Stimulated activated naive CD4-positive, alpha-beta T cell (primary cell): ENCODE measurements around the gene JPH3.

Source experiments
- DNase-seq, 6 experiments: peaks; one replicate each; lab custom pipeline; 2025; lab: John Stamatoyannopoulos, UW

Gene JPH3

DNA sequence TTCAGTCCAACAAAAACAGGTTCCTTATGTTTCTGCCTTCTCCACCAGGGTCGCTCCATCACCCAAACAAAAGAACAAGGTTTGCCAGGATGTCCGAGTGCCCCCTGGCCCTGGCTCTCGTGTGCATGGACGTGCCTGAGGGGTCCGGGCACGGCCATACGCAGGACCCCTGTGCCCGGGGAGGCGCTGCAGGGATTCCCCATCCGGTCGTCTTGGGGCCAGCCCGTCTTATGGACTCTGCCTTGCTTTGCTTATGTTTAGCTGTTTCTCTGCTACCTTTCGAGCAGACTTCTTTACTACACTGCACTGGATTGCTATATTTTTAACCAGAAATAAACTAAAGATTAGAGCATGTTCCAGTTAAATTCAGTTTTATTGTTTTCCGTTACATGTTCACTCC, 95.5 kb downstream of the JPH3 start:
- no peak for DNase-seq

DNA sequence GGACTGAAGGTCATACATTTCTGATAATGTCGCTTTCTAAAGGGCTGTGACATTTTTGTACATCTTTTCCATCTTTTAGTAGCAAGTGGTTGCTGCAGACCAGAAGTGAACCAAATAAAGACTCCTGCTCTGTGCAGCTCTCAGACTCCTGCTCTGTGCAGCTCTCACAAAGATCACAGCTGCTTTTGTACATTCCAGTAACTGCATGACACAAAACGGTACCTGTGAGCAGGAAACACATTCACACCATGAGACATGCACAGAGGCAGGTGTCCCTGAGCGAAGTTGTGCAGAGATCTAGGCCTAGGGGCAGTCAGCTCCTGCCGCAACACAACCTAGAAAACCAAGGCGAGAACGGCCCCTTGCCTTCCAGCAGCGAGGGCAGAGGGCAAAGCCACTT, 95.9 kb downstream of the JPH3 start:
- DNase-seq, result no peak

DNA sequence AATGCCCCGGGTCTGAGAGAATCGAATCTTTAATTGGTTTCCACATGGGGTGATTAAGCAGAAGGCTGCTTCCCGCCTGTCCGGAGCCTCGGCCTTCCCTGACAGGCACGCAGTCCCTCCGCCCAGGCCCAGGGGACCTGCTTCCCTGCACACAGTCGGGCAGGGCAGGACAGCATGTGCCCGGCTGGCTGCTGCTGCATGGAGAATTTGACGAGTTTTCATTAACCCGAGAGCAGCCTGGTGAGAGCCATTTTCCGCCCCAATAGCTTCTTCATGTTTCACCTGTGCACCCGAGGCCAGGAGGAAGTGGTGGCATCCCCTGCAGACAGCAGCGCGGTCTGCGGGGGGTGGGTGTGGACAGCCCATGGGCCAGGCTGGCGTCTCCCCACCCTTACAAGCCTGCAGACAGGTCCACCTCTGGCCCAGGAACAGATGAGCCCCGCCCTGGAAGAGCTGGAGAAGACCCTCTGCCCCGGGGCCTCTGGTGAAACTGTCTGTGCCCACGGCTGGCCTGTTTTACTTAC, 96.4 kb downstream of the JPH3 start:
- DNase-seq, result peak in 1 of 6 experiments; percentile 12

DNA sequence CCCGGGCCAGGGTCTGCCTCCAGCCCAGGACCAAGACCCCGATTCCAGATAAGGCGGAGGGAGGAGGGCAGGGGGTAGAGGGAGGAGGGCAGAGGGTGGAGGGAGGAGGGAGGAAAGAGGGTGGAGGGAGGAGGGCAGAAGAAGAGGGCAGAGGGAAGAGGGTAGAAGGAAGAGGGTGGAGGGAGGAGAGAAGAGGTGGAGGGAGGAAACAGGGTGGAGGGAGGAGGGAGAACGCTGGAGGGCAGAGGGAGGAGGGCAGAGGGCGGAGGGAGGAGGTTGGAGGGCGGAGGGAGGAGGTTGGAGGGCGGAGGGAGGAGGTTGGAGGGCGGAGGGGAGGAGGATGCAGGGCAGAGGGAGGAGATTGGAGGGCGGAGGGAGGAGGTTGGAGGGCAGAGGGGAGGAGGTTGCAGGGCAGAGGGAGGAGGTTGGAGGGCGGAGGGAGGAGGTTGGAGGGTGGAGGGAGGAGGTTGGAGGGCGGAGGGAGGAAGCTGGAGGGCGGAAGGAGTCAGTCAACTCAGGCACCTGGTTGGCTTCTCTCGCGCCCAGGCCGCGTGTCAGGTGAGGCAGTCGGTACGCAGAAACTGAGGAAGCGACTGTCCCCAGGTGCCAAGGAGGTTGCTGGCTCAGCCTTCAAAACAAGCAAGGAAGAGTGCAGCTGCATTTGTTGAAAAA, 98.2 kb downstream of the JPH3 start:
- peak in 3 of 6 experiments; percentile 14 to 20 (median 15) for DNase-seq

DNA sequence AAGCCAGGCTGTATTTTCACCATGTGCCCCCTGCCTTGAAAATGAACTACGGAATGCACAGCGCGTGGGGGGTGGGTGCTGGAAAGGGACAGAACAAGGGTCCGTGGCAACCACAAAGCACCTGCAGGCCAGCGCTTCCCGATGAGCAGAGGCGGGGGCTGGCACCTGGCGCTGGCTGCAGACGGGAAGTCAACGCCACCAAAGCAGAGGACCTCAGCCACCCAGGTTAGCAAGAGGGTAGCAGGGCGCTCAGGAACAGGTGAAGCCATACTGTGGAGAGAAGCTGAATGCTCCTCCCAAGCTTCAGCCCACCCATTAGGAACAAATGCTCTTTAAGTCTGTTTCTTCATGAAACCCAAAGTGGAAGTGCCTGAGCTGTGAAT, 98.8 kb downstream of the JPH3 start:
- DNase-seq, result peak in 1 of 6 experiments; percentile 16

DNA sequence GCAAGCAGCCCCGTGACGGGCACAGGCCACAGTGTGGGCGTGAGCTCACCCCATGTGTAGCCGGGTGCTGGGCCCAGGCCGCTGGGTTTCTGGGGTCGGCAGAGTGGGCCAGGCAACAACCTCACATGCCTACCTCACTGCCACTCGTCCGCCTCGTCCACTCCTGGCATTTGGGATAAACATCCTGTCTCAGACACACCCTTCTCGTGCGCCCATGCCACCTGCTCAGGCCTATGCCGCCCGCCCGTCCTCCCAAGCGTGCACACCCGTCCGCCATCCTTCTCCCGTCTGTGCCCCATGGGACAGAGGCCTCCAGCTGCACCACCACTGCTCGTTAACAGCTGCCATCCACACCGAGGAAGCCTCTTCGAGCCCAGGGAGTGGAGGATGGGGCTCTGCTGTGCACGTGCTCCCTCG, 99.2 kb downstream of the JPH3 start:
- peak in 1 of 6 experiments; percentile 15 for DNase-seq

DNA sequence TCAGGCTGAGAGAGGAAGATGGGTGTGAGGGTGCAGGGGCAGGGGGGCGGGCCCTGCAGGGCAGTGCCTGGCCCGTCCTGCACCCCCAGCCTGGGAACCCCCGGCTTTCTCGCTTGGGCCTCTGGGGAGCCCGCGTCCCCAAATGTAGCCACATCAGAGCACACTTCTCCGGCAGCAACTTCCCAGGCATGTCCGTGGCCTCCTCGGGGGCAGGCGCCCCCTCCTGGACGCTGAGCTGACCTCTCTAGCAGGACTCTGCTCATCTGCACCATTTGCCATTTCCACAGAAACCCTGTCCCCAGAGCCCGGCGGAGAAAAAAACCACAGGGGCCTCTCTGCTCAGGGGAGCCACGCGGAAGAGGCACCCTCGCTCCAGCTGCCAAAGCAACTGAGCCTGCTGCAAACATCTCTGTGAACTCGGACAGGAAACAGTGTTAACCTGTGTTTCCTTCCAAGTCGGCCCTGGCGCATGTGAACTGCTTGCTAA, 100.1 kb downstream of the JPH3 start:
- DNase-seq, result peak in 4 of 6 experiments; percentile 14 to 42 (median 26)

DNA sequence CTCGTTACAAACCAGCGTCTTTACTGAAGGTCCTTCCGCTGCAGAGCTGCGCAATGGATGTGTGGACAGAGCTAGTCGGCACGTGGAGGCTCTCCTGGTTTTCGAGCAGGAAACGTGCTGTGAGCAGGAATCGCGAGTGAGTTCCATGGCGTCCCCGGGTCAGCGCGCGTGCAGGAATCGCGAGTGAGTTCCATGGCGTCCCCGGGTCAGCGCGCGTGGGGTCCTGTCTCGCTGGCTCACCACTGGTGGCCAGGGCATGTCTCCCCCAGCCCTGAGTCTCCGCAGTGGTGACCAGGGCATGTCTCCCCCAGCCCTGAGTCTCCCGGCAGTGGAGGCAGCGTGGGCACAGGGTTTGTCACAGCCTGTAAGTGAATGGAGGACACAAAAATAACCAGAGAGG, 100.8 kb downstream of the JPH3 start:
- no peak for DNase-seq

DNA sequence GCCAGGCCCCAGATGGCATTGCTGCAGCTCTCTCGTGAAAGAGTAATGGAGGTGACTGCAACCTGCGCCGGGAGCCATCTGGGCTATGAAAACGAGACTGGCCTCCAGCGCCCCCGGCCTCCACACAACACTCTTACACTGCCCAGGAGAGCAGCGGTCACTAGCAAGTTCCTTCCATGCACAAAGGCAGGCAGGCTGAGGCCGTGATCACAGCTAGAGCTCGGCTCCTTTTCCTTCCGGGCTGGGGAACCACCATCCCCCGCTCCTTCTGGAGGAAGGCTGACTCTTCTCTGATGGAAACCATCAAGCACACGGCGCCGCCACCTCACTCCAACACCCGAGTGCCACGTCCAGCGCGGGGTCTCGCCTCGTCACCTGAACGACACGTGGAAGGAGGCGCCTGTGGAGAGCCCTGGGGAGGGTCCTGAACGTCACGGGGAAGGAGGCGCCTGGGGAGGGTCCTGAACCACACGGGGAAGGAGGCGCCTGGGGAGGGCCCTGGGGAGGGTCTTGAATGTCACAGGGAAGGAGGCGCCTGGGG, 101.6 kb downstream of the JPH3 start:
- DNase-seq, result no peak

DNA sequence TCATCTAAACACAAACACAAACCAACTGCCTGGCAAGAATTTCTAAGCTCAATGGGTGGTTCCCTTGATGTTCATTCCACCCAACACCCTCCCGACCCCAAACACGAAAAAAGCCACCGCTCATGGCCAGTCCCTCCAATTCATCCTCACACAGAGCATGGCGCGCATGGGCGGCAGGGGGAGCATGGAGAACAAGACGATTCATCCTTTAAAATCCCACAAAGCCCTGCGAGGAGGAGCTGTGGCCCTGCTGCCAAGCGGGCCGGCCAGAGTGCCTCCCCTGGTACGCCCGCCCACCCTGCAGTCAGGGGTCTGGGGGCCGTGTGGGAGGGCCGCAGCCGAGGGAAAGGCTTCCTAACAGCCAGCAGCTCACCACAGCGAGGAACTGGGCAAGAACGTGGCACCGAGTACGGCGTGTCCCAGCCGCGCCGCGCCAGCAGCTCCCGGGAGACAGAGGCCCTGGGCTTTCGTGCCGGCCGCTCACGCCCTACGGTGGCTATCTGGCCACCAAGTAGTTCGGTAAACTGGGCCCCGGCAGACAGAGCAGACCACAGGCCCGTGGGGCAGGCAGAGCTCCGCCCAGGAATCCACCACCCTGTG, 102.5 kb downstream of the JPH3 start:
- DNase-seq, result no peak

DNA sequence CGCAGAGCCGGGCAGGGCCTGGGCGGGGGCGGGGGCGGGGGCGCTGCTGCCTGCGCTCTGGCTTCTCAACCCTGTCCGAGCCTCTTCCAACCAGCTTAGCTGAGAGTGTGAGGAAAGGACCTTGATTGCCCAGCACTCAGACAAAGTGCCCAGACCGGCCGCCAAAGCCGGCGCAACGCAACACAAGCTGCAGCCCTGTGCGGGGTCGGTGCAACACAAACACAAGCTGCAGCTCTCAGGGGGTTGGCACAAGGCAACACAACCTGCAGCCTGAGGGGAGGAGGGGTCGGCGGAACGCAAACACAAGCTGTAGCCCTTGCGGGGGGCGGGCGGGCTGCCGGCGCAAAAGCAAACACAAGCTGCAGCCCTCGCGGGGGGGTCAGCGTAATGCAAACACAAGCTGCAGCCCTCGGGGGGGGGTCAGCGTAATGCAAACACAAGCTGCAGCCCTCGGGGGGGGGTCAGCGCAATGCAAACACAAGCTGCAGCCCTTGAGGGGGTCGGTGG, 103.5 kb downstream of the JPH3 start:
- no peak for DNase-seq

DNA sequence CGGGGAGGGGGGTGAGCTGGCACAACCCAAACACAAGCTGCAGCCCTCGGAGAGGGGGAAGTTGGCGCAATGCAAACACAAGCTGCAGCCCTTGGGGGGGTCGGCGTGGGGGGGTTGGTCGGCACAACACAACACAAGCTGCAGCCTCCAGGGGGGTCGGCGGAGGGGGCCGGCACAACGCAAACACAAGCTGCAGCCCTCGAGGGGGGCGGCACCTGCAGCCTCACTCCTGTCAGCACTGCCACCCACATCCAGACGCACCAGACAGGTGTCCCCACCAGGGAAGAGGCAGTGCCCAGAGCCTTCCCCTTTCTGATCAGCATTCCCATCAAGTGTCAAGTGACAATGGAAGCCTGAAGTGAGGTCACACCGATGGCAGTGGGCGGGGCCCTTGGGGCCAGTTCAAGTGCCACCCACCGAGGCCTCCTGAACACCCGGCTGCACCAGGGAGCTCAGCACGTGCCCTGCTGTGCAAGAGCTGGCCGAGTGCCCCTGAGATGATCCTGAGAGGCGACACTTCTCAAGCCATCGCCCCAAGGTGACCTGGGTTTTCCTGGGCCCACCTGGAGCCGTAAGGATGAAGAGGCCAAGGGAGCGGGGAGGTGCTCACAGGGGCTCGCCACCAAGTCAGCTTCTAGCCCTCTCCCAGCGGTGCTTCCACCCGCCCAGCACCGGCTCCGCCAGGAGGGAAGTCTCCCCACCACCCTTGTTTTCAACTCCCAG, 104.1 kb downstream of the JPH3 start:
- DNase-seq, result no peak

DNA sequence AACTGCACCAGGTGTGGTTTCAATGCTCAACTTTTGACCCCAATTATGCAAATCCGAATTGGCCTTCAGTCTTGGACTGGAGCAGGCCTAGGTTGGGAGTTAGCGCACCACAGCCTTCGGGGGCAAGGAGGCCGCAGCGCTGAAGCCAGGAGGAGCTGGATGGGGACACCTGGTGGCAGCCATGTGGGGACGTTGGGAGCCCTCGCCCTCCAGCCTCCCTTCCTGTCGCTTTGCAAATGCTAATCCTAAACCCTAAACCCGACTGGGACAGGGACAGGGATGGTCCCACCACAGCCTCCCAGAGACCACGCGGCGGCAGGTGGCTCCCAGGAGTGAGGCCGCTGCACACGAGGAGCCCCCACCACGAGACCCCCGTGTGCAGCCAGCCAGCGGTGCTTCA, 104.8 kb downstream of the JPH3 start:
- DNase-seq, result no peak

DNA sequence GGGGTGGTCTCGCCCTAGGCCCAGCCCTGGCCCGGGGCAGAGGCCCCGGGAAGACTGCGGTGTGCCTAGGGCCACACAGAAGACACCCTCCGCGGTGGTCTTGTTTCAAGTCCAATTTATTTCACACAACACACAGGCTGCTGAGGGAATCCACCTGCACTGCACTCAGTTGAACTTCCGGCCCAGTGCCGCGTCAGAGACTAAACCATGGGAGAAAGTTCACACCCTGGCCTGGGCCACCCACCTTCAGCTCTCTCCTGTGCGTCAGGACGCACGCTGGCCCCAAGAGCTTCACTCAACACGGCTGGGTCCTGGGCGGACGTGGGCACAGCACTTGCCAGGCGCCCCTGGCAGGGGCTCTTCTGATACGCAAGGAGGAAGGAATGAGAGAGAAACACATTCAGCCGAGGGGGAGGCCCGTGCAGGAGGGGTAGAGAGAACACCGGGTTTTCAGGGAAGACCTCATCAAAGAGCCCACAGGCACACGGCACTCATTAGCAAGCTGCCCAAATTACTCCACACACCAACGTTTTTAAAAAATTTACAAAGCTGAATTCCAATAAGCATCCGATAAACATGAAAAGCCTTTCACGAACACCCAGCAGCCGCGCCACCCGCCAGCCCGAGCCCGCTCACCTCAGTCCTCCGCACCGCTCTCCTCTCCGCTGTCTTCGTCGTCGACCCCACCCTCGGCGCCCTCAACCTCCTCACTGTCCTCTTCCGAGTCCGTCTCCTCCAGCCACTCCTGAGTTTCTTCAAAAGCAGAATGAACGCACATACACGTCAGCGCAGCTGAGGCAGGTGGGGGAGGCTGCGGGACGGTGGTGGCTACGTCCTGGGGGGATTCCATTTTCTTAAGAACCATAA, 105.6 kb downstream of the JPH3 start:
- no peak for DNase-seq

DNA sequence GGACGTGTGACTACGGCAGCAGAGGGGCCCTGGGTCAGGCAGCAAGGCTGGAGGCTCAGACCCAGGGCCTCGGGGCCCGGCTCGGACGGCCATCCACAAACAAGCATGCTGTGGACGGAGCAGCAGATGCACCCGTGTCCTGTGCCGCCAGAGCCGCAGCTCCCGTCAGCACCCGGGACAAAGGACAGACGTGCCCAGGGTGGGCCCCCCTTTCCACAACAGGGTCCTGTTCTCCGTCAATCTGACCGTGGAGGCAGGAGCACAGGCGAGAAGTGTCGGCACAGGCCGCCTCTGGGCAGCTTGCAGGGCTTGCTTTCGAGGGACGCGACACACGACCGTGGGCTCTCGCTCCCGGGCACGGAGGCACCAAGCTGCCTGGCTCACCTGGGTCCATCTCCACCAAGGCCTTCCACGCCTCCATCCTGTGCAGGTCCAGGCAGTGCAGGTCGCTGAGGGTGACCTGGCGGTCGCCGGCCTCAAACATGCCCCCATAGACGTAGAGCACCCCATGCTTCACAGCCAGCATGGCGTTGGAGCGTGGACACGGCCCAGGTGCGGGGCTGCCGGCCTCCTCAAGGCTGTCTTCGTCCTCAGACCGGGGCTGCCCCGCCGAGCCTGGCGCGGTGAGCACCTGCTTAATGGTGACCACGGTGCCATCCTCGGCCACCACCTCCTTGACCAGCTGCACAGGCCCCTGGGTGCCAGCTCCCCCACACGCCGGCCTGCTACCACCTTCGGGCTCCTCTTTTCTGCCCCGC, 106.8 kb downstream of the JPH3 start:
- no peak for DNase-seq

DNA sequence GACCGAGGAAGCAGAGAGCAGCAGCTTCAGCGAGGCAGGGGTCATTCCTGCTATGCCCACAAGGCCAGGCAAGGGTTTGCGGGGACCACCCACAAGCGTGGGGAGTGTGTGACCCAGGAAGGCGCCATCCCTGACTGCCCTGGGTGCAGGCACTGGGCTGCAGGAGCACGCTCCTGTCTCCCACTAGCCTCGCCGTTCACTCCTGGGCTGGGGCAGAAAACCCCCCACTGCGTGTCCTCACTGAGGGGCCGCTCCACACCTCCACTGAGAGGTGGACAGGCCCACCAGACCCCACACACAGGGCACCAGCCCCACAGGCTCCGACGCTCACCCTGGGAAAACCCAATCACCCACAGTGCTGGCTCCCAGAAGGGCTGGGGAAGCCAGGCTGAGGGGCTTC, 107.4 kb downstream of the JPH3 start:
- no peak for DNase-seq

DNA sequence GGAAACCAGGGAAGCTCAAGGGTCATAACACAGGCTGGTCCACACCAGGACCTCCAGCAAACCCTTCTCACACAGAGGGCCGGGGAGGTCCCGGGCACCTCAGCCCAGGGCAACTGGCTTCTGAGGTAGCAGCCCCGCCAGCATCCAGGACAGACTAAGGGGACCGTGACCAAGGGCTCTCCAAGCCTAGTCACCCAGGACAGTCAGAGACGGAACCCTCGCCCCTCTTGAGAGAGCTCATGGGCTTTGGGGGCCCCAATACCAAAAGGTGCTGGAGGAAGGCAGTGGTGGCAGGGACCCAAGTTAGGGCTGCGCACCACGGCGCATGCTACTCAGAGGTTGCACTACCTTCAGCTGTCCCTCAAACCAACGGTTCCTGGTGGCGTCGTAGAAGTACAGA, 108.6 kb downstream of the JPH3 start:
- no peak for DNase-seq

DNA sequence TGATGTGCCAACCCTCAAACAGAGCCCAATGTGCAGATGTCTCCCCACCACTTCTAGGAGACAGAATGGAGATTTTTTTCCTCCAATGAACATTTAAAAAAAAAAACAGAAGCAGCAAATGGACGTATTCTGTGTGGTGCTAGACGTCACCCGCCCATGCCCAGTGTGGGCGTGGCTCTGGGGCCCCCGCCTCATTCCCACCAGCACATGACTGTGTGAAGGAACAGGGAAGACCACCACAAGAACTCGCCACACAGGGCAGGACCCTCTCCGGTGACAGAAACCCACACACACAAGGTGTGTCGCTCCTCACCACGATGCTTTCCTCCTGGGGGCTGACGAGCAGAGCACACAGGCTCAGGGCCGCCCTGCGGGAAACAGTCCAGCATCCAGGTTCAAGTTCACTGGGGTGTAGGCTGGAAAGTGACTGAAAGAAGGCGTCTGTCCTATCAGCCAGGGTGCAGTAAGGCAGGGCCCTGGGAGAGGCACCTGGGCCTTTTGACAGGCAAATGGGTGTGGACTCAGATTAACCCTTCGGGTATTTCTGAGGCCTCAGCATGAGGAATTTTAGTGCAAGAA, 110.0 kb downstream of the JPH3 start:
- no peak for DNase-seq

DNA sequence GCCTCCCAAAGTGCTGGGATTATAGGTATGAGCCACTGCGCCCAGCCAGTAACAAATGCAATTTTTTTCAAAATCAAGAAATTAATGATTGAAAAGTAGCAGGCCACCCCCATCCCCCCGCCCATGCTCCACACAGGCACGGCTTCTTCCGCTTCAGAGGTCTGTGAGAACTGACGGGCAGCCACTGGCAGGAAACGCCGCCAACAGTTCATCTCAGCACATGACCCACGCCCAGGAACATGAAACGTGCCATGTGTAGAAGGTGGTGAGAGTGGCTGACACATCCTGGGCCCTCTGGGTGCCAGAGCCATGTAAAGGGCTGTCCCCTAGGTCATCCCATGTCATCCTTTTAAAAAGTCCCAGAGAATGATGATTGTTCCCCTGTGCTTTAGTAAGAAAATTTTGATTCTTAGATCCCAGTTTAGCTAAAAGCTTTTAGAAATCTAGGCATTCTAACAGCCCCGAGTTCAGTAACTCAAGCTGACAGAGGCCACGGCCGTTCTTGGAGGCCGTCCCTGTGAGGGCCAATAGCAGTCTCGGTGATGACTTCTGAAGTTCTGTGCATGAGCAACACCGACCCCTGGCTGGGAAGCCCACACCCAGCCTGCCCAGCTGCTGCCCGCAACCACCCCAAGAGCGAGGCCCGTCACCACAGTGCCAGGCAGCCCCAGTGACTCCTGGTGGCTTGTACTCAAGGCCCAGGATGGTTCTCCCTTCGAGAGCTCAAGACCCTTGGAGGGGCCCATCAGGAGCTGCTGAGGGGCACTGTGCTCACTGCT, 111.3 kb downstream of the JPH3 start:
- DNase-seq, result peak in 5 of 6 experiments; percentile 14 to 63 (median 49)
